Tracheal epithelial cell (primary cell): ENCODE measurements around the gene TP53AIP1. TPM values are rescaled to one million over a fixed set of nuclear protein-coding genes. Genes with fewer than 3 reads are reported as not detected.

Source experiments
- total RNA-seq: library from RNA; depleted of rRNA; stranded (reverse); fragments of >200 nt; gene quantifications from 2 replicates; pipeline ENCODE4 v1.2.1, GENCODE V29; 2014

Gene TP53AIP1
- total RNA-seq, result 0.85 and 2.9 TPM in 2 replicates

GRCh38 chr11:128942817-128943427 lies at the start of gene TP53AIP1:
Gene TP53AIP1 (minus strand): TSS chr11:128942871. CDS start chr11:128937818, 5,053 bp downstream.

GRCh38 chr11:128890543-128891368 lies 51.9 kb downstream of the TP53AIP1 start, which contains the start of gene KCNJ5:
Gene KCNJ5 (plus strand): TSS chr11:128891356. CDS start chr11:128911274, 19,918 bp downstream.

Other genes with a start within 250 kb of the TP53AIP1 start
- 2.1 and 3.6 TPM in 2 replicates for gene FLI1, start 248.8 kb downstream of the TP53AIP1 start, total RNA-seq
- 0.43 TPM in 1 of 2 replicates, not detected in the other for gene KCNJ1, start 75.6 kb downstream of the TP53AIP1 start, total RNA-seq
- 7.2 and 7.5 TPM in 2 replicates for gene KCNJ5, start 51.5 kb downstream of the TP53AIP1 start, total RNA-seq
- 30.4 and 35.4 TPM in 2 replicates for gene ARHGAP32, start 249.5 kb upstream of the TP53AIP1 start, total RNA-seq